ENCODE measurements around the gene SOS1. TPM values are rescaled to one million over a fixed set of nuclear protein-coding genes. Genes with fewer than 3 reads are reported as not detected.
A peak's percentile ranks its signal among the peaks of the same experiment; 100 is the strongest.

Gene SOS1
- total RNA-seq, 1 donor from 2014 or later = 14.1 TPM

- peaks cover 16 to 22% (median 21%) of the 10 kb centered on the region in 3 donors for H3K4me1 ChIP-seq (ENCODE audit: control insufficient read depth in 3 of 3, insufficient read depth in 3 of 3, low read length in 3 of 3)
- H3K4me3 ChIP-seq (ENCODE audit: low read length in 3 of 3) = peak overlapping the region; percentile 82 to 100 (median 97)
Measured at GRCh38 chr2:39124746-39125057, 3.9 kb upstream of the SOS1 start.

DNA sequence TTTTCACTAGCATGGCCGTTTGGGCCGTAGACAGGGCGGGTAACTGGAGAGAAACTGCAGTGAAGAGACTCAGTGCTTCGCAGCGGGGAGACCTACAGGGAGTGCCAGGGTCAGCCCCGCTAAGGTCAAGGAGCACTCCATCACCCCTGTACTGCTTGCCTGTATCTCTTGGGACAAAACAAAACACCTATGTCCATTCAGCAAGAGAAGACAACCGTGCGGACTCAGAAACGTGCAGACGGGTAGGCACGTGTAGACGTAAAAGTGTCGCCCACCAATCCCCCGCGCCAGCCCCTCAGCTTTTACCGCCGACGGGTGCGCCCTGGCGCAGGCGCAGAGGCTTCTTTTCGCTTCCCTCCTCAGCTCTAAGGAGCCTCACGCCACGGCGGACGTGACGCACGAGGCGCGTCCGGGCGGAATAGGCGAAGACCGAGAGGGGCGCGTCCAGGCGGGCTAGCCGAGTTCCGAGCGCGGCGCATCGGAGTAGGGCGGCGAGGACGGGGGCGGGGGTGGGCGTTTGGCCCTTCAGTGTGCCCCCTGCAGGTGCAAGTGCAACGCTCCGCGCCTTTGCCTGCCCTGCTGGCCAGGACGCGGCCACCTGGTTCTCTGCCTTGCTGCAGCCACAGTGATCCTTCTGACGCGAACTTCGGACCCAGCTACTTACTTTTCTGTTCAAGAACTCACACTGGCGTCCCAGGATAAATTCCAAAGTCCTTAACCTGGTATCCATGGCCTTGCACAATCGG lies 3.3 kb upstream of the SOS1 start:
- Histone ChIP-seq H3K9ac (ENCODE audit: low read depth in 1 of 3, low read length in 3 of 3) (peak overlapping the region; percentile 75 to 97 (median 95)), H3K27ac (ENCODE audit: low read depth, low read length) (peak overlapping the region; percentile 79), H3K27me3 (ENCODE audit: control insufficient read depth in 3 of 3, insufficient read depth in 3 of 3, low read length in 3 of 3) (no peaks in the 10 kb centered on the region), H3K36me3 (ENCODE audit: control insufficient read depth in 3 of 3, insufficient read depth in 3 of 3, low read length in 3 of 3) (no peaks in the 10 kb centered on the region), H3K4me3 (ENCODE audit: low read length in 3 of 3) (peak overlapping the region; percentile 82 to 100 (median 97)), H3K4me1 (ENCODE audit: control insufficient read depth in 3 of 3, insufficient read depth in 3 of 3, low read length in 3 of 3) (peaks cover 16 to 27% (median 22%) of the 10 kb centered on the region in 3 donors), H3K9me3 (ENCODE audit: control insufficient read depth in 3 of 3, low read length in 3 of 3) (no peaks in the 10 kb centered on the region)

More at GRCh38 chr2:39124746-39125057, 3.9 kb upstream of the SOS1 start:
- Histone ChIP-seq H3K27ac (ENCODE audit: low read depth, low read length) (peak overlapping the region; percentile 79), H3K36me3 (ENCODE audit: control insufficient read depth in 3 of 3, insufficient read depth in 3 of 3, low read length in 3 of 3) (no peaks in the 10 kb centered on the region), H3K9me3 (ENCODE audit: control insufficient read depth in 3 of 3, low read length in 3 of 3) (no peaks in the 10 kb centered on the region), H3K27me3 (ENCODE audit: control insufficient read depth in 3 of 3, insufficient read depth in 3 of 3, low read length in 3 of 3) (no peaks in the 10 kb centered on the region), H3K9ac (ENCODE audit: low read depth in 1 of 3, low read length in 3 of 3) (peak overlapping the region; percentile 75 to 80 (median 79))

DNA sequence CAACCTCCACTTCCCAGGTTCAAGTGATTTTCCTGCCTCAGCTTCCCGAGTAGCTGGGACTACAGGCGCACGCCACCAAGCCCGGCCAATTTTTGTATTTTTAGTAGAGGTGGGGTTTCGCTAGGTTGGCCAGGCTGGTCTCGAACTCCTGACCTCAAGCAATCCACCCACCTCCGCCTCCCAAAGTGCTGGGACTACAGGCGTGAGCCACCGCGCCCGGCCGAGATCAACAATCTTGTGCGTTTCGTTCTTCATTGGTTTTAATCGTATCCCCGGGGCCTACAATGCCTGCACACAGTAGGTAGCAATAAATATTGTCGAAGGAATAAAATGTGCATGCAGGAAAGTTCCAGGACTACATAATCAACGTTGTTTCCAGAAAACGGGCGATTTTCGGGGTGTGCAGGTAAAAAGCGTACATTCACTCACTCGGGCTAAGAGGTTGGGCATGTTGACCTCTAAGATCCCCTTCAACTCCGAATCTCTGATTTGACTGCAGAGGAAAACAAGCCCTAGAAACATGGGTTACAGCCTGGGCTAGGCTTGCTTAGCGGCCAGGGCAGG lies 2.7 kb upstream of the SOS1 start:
- Histone ChIP-seq H3K27ac (ENCODE audit: low read depth, low read length) (peak overlapping the region; percentile 79), H3K36me3 (ENCODE audit: control insufficient read depth in 3 of 3, insufficient read depth in 3 of 3, low read length in 3 of 3) (no peaks in the 10 kb centered on the region), H3K9me3 (ENCODE audit: control insufficient read depth in 3 of 3, low read length in 3 of 3) (no peaks in the 10 kb centered on the region), H3K9ac (ENCODE audit: low read depth in 1 of 3, low read length in 3 of 3) (peak overlapping the region; percentile 73 to 97 (median 95)), H3K4me3 (ENCODE audit: low read length in 3 of 3) (peak overlapping the region; percentile 82 to 100 (median 97)), H3K27me3 (ENCODE audit: control insufficient read depth in 3 of 3, insufficient read depth in 3 of 3, low read length in 3 of 3) (no peaks in the 10 kb centered on the region), H3K4me1 (ENCODE audit: control insufficient read depth in 3 of 3, insufficient read depth in 3 of 3, low read length in 3 of 3) (peaks cover 21 to 33% (median 28%) of the 10 kb centered on the region in 3 donors)

GRCh38 chr2:39121523-39122063 lies 742 bp upstream of the SOS1 start:
- Histone ChIP-seq H3K9me3 (ENCODE audit: control insufficient read depth in 3 of 3, low read length in 3 of 3) (no peaks in the 10 kb centered on the region), H3K27me3 (ENCODE audit: control insufficient read depth in 3 of 3, insufficient read depth in 3 of 3, low read length in 3 of 3) (no peaks in the 10 kb centered on the region), H3K9ac (ENCODE audit: low read depth in 1 of 3, low read length in 3 of 3) (peak overlapping the region; percentile 81 to 91 (median 89)), H3K4me1 (ENCODE audit: control insufficient read depth in 3 of 3, insufficient read depth in 3 of 3, low read length in 3 of 3) (peaks cover 27 to 42% (median 37%) of the 10 kb centered on the region in 3 donors), H3K4me3 (ENCODE audit: low read length in 3 of 3) (peak overlapping the region; percentile 75 to 89 (median 86)), H3K27ac (ENCODE audit: low read depth, low read length) (peak overlapping the region; percentile 88), H3K36me3 (ENCODE audit: control insufficient read depth in 3 of 3, insufficient read depth in 3 of 3, low read length in 3 of 3) (peaks cover 0 to 2% (median 0%) of the 10 kb centered on the region in 3 donors)

GRCh38 chr2:39120521-39120770 lies 405 bp downstream of the SOS1 start:
- Histone ChIP-seq H3K36me3 (ENCODE audit: control insufficient read depth in 3 of 3, insufficient read depth in 3 of 3, low read length in 3 of 3) (peaks cover 0 to 2% (median 0%) of the 10 kb centered on the region in 3 donors), H3K9me3 (ENCODE audit: control insufficient read depth in 3 of 3, low read length in 3 of 3) (no peaks in the 10 kb centered on the region), H3K27ac (ENCODE audit: low read depth, low read length) (peak overlapping the region; percentile 88), H3K9ac (ENCODE audit: low read depth in 1 of 3, low read length in 3 of 3) (peak overlapping the region; percentile 81 to 95 (median 89)), H3K4me1 (ENCODE audit: control insufficient read depth in 3 of 3, insufficient read depth in 3 of 3, low read length in 3 of 3) (peaks cover 27 to 42% (median 37%) of the 10 kb centered on the region in 3 donors), H3K4me3 (ENCODE audit: low read length in 3 of 3) (peak overlapping the region in 2 of 3 donors; percentile 80 to 86), H3K27me3 (ENCODE audit: control insufficient read depth in 3 of 3, insufficient read depth in 3 of 3, low read length in 3 of 3) (no peaks in the 10 kb centered on the region)

GRCh38 chr2:39119732-39120520 lies 925 bp downstream of the SOS1 start:
- no peaks in the 10 kb centered on the region for H3K9me3 ChIP-seq (ENCODE audit: control insufficient read depth in 3 of 3, low read length in 3 of 3)
- H3K27ac ChIP-seq (ENCODE audit: low read depth, low read length) = peak overlapping the region; percentile 84
- peak overlapping the region; percentile 80 to 88 (median 86) for H3K4me3 ChIP-seq (ENCODE audit: low read length in 3 of 3)
- peaks cover 24 to 42% (median 33%) of the 10 kb centered on the region in 3 donors for H3K4me1 ChIP-seq (ENCODE audit: control insufficient read depth in 3 of 3, insufficient read depth in 3 of 3, low read length in 3 of 3)
- H3K27me3 ChIP-seq (ENCODE audit: control insufficient read depth in 3 of 3, insufficient read depth in 3 of 3, low read length in 3 of 3) = no peaks in the 10 kb centered on the region
- peak overlapping the region; percentile 83 to 95 (median 89) for H3K9ac ChIP-seq (ENCODE audit: low read depth in 1 of 3, low read length in 3 of 3)
- peaks cover 0 to 2% (median 0%) of the 10 kb centered on the region in 3 donors for H3K36me3 ChIP-seq (ENCODE audit: control insufficient read depth in 3 of 3, insufficient read depth in 3 of 3, low read length in 3 of 3)

GRCh38 chr2:39118786-39119499 lies 1.9 kb downstream of the SOS1 start:
- Histone ChIP-seq H3K4me1 (ENCODE audit: control insufficient read depth in 3 of 3, insufficient read depth in 3 of 3, low read length in 3 of 3) (peaks cover 24 to 45% (median 32%) of the 10 kb centered on the region in 3 donors), H3K27ac (ENCODE audit: low read depth, low read length) (peak overlapping the region; percentile 84)

DNA sequence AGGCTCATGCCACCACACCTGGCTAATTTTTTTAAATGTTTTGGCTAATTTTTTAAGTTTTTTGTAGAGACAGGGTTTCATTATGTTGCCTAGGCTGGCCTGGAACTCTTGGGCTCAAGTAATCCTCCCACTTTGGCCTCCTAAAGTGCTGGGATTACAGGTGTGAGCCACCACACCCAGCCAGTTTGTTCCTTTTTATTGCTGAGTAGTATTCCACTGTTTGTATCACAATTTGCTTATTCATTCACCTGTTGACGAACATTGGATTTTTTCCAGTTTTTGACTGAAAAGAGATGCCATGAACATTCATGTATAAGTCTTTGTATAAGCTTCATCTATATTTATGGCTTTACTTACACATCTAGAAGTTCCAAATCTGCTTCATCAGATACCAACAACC lies 5.3 kb downstream of the SOS1 start:
- peaks cover 11 to 27% (median 16%) of the 10 kb centered on the region in 3 donors for H3K4me1 ChIP-seq (ENCODE audit: control insufficient read depth in 3 of 3, insufficient read depth in 3 of 3, low read length in 3 of 3)
- H3K27me3 ChIP-seq (ENCODE audit: control insufficient read depth in 3 of 3, insufficient read depth in 3 of 3, low read length in 3 of 3) = no peaks in the 10 kb centered on the region

More at GRCh38 chr2:39118786-39119499, 1.9 kb downstream of the SOS1 start:
- H3K27me3 ChIP-seq (ENCODE audit: control insufficient read depth in 3 of 3, insufficient read depth in 3 of 3, low read length in 3 of 3) = no peaks in the 10 kb centered on the region
- H3K9ac ChIP-seq (ENCODE audit: low read depth in 1 of 3, low read length in 3 of 3) = peak overlapping the region; percentile 83 to 95 (median 89)
- peaks cover 0 to 2% (median 0%) of the 10 kb centered on the region in 3 donors for H3K36me3 ChIP-seq (ENCODE audit: control insufficient read depth in 3 of 3, insufficient read depth in 3 of 3, low read length in 3 of 3)
- H3K4me3 ChIP-seq (ENCODE audit: low read length in 3 of 3) = peak overlapping the region; percentile 80 to 88 (median 86)
- no peaks in the 10 kb centered on the region for H3K9me3 ChIP-seq (ENCODE audit: control insufficient read depth in 3 of 3, low read length in 3 of 3)

GRCh38 chr2:39114771-39115170 lies 6.1 kb downstream of the SOS1 start:
- Histone ChIP-seq H3K9me3 (ENCODE audit: control insufficient read depth in 3 of 3, low read length in 3 of 3) (no peaks in the 10 kb centered on the region), H3K9ac (ENCODE audit: low read depth in 1 of 3, low read length in 3 of 3) (no peak overlapping the region), H3K27me3 (ENCODE audit: control insufficient read depth in 3 of 3, insufficient read depth in 3 of 3, low read length in 3 of 3) (no peaks in the 10 kb centered on the region), H3K36me3 (ENCODE audit: control insufficient read depth in 3 of 3, insufficient read depth in 3 of 3, low read length in 3 of 3) (peaks cover 0 to 7% (median 2%) of the 10 kb centered on the region in 3 donors), H3K4me3 (ENCODE audit: low read length in 3 of 3) (no peak overlapping the region), H3K4me1 (ENCODE audit: control insufficient read depth in 3 of 3, insufficient read depth in 3 of 3, low read length in 3 of 3) (peaks cover 11 to 27% (median 16%) of the 10 kb centered on the region in 3 donors), H3K27ac (ENCODE audit: low read depth, low read length) (no peak overlapping the region)

More for the DNA sequence above, 5.3 kb downstream of the SOS1 start:
- Histone ChIP-seq H3K9ac (ENCODE audit: low read depth in 1 of 3, low read length in 3 of 3) (no peak overlapping the region), H3K27ac (ENCODE audit: low read depth, low read length) (no peak overlapping the region), H3K36me3 (ENCODE audit: control insufficient read depth in 3 of 3, insufficient read depth in 3 of 3, low read length in 3 of 3) (peaks cover 0 to 7% (median 2%) of the 10 kb centered on the region in 3 donors), H3K4me3 (ENCODE audit: low read length in 3 of 3) (no peak overlapping the region), H3K9me3 (ENCODE audit: control insufficient read depth in 3 of 3, low read length in 3 of 3) (no peaks in the 10 kb centered on the region)

Measured in skeletal muscle tissue (tissue), 4 donors.